Stimulated activated CD4-positive, alpha-beta T cell treated with anti-CD3 and anti-CD28 coated beads, Interleukin-1b, Interleukin-23, amount 100 ng/mL, for 1 hour (primary cell): ENCODE data around the gene CIAO2A.
"Not testable (repeated sequence)": the region's sequence is repeated elsewhere in the genome, so short reads cannot be mapped to it uniquely, and the experiment has no call there.

Source experiments
- DNase-seq, 2 donors: peaks; one replicate each; pipeline ENCODE4 v3.0.0-alpha.2; 2020; ENCODE audit warnings: low read depth in 2 of 2

Gene CIAO2A

DNA sequence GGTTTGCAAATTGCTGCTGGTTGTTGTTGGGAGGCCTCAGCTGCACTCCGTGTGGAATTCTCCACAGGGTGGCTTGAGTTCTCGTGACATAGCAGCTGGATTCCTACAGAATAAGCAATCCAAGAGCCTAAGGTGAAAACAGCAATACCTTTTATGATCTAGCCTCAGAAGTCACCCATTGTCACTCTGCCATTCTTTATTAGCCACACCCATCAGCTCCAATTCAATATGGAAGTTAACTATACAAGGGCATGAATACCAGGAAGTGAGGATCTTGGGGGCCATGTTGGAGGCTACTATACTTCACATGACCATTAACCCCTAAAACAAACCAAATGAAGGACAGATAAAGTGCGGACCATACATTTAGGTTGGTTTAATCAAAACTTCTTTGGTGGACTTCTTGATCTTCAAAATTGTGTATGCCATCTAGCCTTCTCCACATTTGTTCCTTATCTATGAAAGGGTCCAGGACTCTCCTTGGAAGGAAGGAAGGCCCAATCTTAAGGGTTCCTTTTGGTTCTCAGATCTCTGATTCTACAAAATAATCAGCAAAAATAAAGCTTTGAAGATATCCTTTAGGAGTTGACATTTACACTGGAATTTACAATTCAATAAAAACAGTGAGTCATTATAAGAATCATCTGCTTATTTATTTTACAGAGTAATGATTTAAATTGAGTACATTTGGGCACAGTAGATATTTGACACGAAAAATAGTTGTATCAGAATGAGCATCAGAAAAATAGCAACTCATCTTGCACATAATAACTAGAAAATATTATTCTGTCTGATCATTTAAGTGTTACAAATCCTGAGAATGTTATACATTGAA is 21.5 kb downstream of the CIAO2A start:
- DNase-seq: no peak

DNA sequence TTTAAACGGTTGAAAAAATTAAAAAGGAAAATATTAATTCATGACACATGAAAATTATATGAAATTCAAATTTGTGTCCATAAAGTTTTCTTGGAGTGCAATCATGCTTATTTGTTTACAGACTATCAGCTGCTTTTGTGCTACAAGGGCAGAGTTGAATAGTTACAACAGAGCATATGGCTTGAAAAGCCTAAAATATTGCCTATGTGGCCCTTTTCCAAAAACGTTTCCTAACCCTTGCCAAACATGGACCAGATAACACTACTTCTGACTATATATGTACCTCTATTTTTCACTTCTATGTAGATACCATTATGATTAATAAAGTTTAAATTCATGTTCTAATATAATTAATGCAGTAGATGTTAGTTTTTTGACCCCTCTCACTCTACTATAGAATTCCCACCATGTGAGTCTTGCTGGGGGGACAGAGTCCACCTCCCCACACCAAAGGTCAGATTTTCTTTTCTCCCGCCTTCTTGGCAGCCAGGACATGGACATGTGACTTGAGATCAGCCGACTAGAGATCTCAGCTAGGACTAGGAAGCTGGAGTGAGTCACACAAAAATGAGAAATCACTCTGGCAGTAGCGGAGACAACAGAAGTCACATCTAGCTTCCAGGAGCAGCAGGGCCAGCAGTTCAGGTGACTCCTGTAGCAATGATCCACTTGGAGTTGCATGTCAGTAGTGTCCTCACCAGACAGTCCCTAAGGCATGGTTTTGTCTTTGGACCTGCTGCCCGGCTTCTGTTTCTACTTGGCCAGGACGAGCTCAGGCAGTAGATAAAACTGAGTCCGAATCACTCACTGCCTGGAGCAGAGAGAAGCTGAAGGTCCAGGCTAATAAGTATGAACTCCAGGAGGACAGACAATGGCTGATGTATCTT is 22.4 kb downstream of the CIAO2A start:
- no peak for DNase-seq

DNA sequence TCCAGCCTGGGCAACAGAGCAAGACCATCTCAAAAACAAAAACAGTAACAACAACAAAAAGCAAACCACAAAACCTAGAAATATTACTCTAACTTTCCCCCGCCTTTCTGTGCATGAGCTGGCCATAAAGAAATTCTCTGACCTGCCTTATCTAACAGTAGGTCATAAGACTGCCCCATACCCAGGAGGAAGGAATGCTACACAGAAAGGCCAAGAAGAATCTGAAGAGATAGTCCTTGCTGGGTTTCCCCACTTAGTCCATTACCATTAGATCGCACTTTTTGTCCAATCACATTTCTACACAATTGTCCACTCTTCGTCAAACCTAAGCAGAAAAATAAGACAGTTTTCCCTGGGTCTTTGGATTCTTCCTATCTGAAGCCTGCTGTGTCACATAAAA is 23.5 kb downstream of the CIAO2A start:
- DNase-seq: no peak

DNA sequence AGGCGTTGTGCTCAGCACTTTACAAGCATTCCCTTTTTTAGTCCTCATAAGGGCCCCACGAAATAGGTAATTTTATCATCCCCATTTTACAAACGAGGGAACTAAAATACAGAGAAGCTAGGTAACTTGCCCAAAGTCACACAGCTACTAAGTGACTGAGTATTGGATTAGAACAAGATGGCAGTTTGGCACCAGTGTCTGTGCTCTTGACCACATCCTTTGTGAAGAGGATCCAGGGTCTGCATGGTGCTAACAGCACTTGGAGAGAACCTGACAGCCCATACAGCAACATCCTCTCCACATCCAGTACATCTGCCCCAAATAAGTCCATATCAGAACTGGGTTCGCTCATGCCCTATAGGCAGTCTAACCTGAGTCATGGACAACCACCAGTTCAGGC is 25.5 kb downstream of the CIAO2A start:
- DNase-seq: no peak

DNA sequence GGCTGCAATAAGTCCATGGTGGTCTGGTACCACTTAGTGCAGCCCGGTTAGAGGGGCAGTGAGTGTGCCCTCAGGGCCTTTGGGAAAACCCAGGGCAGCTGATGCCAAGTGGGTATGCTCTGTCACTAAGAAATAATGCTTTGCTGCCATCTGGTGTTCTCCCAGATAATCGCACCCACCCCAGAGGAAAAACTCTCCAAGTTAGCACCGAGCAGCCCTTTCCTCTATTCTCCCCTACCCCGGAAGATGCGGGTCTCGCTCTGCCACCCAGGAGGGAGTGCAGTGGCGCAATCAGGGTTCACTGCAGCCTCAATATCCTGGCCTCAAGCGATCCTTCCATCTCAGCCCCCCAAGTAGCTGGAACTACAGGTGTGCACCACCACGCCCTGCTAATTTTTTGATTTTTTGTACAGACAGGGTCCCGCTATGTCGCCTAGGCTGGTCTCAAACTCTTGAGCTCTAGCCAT is 26.0 kb downstream of the CIAO2A start:
- DNase-seq: peak; percentile 23 to 46

DNA sequence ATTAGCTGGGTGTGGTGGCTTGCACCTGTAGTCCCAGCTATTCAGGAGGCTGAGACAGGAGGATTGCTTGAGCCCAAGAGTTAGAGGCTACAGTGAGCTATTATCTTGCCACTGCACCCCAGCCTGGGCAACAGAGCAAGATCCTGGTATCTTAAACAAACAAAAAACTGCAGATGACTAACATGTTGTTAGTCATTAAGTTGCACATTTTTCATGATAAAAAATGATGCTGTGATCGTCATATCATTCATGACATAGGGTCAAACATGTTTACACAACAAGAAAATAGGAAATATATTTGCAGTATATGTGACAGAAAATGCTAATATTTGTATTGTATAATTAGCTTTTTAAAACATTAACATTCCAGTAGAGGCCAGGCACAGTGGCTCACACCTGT is 27.2 kb downstream of the CIAO2A start:
- no peak for DNase-seq

DNA sequence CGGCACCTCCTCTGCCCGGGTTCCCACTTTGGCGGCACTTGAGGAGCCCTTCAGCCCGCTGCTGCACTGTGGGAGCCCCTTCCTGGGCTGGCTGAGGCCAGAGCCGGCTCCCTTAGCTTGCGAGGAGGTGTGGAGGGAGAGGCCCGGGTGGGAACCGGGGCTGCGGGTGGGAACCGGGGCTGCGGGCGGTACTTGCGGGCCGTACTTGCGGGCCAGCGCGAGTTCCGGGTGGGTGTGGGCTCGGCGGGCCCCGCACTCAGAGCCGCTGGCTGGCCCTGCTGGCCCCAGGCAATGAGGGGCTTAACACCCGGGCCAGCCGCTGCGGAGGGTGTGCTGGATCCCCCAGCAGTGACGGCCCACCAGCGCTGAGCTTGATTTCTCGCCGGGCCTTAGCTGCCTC is 32.9 kb downstream of the CIAO2A start:
- no peak for DNase-seq

DNA sequence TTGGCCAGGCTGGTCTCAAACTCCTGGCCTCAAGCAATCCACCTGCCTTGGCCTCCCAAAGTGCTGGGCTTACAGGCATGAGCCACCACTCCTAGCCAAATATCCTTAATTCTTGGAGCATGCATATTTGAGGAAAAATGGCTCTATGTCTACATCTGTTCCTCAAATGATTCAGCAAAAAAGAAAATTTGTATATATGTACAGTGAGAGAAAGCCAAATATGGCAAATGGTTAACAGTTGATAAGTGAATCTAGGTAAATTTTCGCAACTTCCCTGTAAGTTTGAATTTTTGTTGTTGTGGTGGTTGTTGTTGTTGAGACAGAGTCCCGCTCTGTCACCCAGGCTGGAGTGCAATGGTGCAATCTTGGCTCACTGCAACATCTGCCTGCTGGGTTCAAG is 34.5 kb downstream of the CIAO2A start:
- DNase-seq: not testable (repeated sequence)

DNA sequence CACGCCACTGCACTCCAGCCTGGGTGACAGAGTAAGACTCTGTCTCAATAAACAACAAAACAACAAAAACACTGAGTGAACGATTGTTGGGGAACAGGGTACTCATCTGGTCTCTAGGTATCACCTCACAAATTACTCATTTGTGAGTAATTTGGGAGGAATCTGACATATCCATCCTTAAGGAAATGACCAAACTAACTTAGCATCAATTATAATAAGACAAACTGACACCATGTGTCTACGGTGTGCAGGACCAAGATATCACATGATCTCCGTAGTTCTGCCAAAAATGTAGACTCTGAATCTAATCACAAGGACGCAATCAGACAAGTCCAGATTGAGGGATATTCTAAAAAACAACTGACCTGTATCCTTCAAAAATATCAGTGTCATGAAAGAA is 35.4 kb downstream of the CIAO2A start:
- no peak for DNase-seq

DNA sequence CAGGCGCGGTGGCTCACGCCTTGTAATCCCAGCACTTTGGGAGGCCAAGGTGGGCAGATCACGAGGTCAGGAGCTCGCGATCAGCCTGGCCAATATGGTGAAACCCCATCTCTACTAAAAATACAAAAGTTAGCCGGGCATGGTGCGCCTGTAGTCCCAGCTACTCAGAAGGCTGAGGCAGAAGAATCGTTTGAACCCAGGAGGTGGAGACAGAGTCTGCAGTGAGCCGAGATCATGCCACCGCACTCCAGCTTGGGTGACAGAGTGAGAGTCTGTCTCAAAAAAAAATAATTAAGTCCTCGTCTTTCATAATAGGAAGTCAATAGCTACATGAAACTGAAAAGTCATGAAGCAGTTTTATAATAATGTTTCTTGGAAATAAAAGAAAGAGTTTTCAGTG is 40.0 kb downstream of the CIAO2A start:
- not testable (repeated sequence) for DNase-seq

DNA sequence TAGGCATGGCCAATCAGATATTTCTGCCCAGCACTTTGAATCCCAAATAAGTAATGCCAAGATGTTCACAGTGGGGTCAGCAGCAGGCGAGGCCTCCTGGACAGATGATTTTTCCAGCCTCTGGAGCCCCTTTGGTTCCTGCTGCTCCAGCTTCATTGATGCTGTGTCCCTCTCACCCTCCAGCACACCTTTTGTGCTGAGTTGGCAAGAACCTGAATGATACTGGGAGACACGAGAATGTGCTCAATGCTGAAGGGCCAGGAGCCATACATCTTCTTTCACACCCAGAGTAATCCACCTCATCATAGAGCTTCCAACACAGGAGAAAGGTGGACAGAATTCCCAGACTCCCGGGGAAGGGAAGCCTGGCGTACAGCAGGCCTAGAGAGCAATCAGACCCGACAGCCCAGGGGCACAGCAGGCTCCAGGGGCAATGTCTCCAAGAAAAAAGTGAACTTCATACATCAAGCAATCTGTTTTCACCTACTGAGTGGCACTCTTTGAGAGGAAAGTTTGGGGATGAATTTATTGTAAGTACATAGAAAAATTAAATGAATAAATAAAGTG is 40.6 kb downstream of the CIAO2A start:
- DNase-seq: no peak

DNA sequence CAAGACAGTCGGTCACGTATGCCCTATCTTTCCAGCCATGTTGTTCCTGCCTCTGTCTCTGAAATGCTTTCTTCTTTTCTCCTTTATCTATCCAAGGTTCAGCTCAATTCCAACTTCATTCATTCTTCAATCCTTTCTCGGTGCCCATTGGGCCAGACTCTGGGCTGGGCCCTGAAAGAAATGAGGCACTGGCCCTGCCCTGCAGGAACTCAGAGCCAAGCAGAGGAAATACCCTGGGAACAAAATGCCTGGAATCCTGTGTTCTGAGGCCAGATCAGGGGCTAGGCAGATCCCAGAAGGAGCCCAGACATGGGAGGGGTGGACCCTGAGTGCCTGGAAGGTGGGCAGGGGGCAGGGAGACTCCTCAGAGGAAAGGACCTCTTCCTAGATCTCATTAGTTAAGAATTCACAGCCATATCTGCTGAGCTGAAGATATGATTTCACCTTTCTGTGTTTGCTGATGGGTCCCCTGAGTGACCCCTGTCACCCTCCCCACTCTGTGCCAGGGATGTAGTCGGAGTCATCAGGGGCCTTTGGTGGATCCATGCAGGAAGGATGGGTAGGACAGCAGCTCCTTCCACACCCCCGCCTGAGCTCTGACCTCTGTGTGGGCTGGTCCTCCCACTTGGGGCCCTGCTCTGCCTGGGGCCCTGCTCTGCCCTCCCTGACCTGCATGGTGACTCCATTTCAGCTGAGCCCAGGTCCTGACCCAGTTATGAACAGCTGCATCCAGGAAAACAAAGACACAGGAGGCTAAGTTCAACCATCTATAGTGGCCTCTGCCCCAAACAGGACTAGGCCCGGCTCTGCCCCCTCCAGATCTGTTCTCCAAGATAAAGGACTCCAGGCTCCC is 42.0 kb downstream of the CIAO2A start:
- DNase-seq: no peak

DNA sequence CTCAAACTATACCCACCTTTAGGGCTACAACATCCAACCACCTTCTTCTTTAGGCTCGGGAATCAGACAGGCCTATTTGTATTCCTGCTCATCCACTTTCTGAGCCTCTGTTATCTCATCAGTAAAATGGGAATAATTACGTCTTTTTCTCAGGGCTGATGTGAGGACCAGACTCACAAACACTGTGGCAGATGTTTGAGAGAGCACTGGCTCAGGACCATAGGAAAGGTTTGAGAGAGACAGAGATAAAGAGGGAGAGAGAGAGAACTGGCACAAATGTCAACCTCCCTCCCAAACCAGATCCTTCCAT is 42.6 kb downstream of the CIAO2A start:
- no peak for DNase-seq

DNA sequence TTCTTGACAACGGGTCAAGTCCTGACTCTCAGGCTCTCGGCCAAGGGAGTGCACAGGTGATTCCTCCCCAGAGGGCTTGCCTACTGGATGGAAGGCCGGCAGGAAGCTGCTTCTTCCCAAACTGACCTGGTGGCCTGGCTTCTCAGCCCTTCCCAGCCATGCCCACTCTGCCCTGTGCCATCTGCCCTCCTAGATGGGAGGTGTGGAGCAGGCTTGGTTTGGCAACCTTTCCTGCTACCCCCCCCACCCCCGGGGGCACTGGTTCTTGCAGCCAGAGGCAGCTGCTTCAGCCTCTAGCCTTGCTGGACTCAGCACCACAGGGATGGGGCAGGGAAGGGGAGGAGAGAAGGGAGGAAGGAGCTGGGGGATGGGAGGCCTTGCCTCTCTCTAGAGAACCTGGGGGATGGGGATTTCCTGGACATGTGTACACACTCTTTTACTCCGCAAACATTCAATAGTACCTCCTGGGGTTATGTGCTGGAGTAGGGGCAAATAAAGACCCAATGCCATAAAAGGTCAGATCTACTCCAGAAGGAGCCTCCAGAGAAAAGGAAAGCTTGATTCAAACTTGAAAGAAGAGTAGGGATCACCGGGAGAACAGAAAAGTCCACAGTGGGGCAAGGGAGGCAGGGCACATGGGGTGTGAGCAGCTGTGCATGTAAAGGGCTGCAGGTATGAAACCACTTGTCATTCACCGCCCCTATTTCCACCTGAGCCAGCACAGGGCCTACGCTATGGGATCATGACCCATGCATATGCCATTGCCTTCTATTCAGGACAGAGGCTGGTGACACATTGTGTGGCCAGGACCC is 43.2 kb downstream of the CIAO2A start:
- no peak for DNase-seq

DNA sequence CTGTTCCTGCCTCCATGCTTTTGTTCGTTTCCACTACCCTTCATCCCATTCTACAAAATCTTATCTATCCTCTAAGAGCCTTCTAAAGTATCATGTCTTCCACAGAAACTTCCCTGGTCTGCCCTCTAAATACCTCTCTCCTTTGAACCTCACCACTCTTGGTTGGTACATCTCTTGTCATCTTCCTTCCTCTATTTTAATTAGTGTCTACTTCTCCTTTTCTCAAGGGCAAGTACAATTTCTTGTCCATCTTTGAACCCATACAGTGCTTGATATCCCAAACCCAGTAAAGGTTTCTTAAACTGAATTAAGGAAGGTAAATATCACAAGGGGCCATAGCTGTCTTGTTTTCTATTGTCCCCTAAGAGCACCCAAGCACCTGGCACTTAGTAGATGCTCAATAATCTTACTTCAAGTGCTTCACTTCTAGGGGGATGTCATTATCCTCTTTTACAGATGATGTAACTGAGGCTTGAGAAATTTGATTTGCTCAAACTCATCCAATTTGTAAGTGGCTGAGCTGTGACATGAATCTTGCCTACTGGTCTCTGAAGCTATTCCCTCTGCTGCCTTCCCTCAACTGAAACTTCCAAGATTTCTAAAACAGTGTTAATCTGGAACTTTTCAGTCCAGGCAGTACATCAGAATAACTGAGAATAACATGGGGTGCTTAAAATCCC is 44.7 kb downstream of the CIAO2A start:
- DNase-seq: no peak

DNA sequence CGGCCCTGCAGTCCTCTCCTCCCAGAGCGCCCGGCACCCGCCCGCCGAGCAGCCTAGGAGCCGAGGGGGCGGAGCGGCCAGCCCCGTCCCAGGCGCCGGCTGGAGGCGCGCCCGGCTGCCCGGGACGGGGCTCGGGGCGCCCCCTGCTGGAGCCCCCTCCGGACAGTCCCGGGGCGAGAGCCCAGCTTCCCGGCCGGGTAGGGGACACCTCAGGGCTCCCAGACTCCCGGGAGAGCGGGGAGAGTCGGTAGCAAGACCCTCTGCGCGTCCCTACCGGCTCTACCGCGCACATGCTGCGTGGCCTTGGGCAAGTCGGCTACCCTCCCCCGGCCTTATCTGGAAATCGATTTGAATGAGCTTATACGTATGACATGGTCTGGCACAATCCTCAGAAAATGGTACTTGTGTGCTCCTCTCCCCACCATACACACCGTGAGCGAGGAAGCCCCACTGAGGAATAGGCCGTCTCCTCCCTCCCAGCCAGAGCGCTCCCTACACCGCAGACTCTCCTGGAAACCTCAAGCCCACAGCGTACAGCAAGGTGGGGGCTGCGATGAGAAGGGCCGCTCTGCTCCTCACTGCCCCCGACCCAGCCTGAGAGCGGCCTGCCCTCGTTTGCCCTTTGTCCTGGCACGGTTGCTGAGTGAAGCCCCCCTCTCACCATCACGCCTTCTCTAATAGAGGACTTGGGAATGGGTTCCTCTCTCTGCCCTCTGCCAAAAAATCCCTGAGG is 47.1 kb downstream of the CIAO2A start, which contains the start of gene DAPK2:
DAPK2 (minus strand) TSS at position 65 of the 733 bp plus-strand sequence. CDS start 6,224 bp downstream, outside the sequence.
- DNase-seq: peak; percentile 46 to 49

DNA sequence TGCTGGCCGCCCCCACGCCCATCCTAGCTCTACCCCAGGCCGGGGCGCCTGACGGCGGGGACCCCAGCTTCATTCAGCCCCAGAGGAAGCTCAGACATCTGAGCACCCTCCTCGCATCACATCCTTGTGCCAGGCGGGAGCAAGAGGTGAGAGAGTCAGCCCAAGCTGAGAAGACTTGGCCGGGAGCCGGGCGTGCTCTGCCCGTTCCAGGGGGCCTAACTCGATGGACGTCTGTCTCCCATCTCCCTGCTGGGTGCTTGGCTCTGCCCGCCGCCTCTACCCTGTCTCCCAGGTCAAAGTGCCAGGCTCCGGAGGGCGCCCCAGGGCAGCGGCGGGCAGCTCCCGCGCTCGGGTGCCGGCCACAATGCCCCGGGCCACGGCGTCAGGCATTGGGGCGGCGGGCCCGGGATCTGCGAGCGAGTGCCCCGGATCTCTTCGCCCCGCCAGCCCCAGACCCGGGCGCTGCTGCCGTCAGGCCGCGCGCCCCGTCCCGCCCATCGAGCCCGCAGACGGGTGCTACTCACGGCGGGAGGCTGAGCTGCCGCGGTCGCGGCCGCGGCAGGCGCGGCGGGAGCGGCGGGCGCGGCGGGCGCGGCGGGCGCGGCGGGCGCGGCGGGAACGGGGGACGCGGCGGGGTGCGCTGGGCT is 47.7 kb downstream of the CIAO2A start:
- DNase-seq: no peak

DNA sequence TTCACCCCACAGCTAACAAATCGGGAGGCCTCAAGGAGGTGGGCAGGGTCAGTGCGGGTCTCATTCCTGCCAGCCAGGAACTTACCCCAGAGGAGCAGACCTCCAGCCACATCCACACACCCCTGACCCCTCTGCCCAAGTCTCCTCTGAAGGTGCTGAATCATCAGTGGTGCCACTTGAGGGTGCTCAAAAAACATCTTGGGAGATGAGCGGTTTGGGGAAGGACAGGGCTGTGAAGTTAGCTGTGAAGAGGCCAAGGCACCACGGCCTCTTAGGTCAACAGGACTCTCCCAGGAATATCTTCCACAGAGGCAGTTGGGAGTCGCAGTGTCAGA is 48.6 kb downstream of the CIAO2A start:
- no peak for DNase-seq
